GM12878 (cell line): ENCODE data around the gene MGMT. TPM values are rescaled to one million over a fixed set of nuclear protein-coding genes. Genes with fewer than 3 reads are reported as not detected.

Experiments
- ATAC-seq: fragments of 200-7000 bp; cut with Tn5 transposase; 3 replicates; pipeline ENCODE4 v1.9.1; 2020; ENCODE audit warnings: mild to moderate bottlenecking, moderate library complexity
- BruUV-seq: library from RNA; stranded (reverse); fragments of 400-500 nt; replicated peaks from 2 replicates; lab custom pipeline; 2021; lab: Mats Ljungman, UMichigan
- CTCF ChIA-PET: fragments of 300-600 bp; sonication (Branson Sonifier 250); formaldehyde crosslinking; extraction: SDS; loops from one replicate; lab custom pipeline; 2021; ENCODE audit warnings: inconsistent platforms; lab: Yijun Ruan, JAX
- POLR2A ChIA-PET: fragments of 350-600 bp; formaldehyde crosslinking; extraction: SDS; loops from one replicate; lab custom pipeline; 2021; ENCODE audit warnings: inconsistent platforms; lab: Charles Lee
- RAD21 ChIA-PET: fragments of 300-600 bp; sonication (Branson Sonifier 250); formaldehyde crosslinking; loops from one replicate; lab custom pipeline; 2023; ENCODE audit warnings: antibody characterized with exemption; ENCODE audit not compliant: unreplicated experiment; lab: Charles Lee
- SMC1A ChIA-PET: fragments of 300-600 bp; sonication (Branson Sonifier 250); formaldehyde crosslinking; loops from one replicate; lab custom pipeline; 2023; ENCODE audit not compliant: unreplicated experiment, uncharacterized antibody; lab: Charles Lee
- DNase-seq: peaks from one replicate; pipeline ENCODE4 v3.0.0-alpha.2; 2011; ENCODE audit warnings: low read depth, low spot score
- FAIRE-seq: peaks from 3 replicates; lab custom pipeline; 2011; peaks lifted over from hg19 to GRCh38; lab: Jason Lieb, UNC
- H2AFZ ChIP-seq: 2 replicates; pipeline ENCODE4 v1.6.0; 2011; ENCODE audit warnings: low read depth, low read length, control low read depth; ENCODE audit not compliant: control insufficient read depth
- H3K27ac ChIP-seq: 2 replicates; pipeline ENCODE4 v1.5.1; 2011; ENCODE audit warnings: control low read depth; ENCODE audit not compliant: control insufficient read depth, insufficient read depth
- H3K27me3 ChIP-seq, 2 experiments: replicated peaks in 1 of 2; 2 replicates each; pipeline versions ENCODE4 v1.6.0 to v1.6.1; 2011; ENCODE audit warnings: low read length in 1 of 2; ENCODE audit not compliant: control insufficient read depth in 2 of 2, insufficient read depth in 2 of 2
- H3K36me3 ChIP-seq, 2 experiments: 2 replicates each; pipeline ENCODE4 v1.5.1; 2011; ENCODE audit warnings: low read length in 1 of 2; ENCODE audit not compliant: control insufficient read depth in 2 of 2, insufficient read depth in 2 of 2
- H3K4me1 ChIP-seq: 2 replicates; pipeline ENCODE4 v1.6.1; 2011; ENCODE audit warnings: mild to moderate bottlenecking, low read length, moderate library complexity, mixed read lengths; ENCODE audit not compliant: control insufficient read depth, insufficient read depth
- H3K4me2 ChIP-seq: 2 replicates; pipeline ENCODE4 v1.6.0; 2011; ENCODE audit warnings: control low read depth; ENCODE audit not compliant: control insufficient read depth, insufficient read depth
- H3K4me3 ChIP-seq: fragments of 200-600 bp; sonication (generic); 2 replicates; pipeline ENCODE4 v1.5.1; 2016
- H3K79me2 ChIP-seq: 2 replicates; pipeline ENCODE4 v1.6.0; 2011; ENCODE audit warnings: low read length; ENCODE audit not compliant: control insufficient read depth, insufficient read depth
- H3K9ac ChIP-seq: 2 replicates; pipeline ENCODE4 v1.8.0; 2011; ENCODE audit warnings: low read length, control low read depth, mixed read lengths; ENCODE audit not compliant: control insufficient read depth, insufficient read depth
- H3K9me3 ChIP-seq: replicated peaks from 3 replicates; pipeline ENCODE4 v1.5.1; 2011; ENCODE audit warnings: mild to moderate bottlenecking, low read length; ENCODE audit not compliant: control insufficient read depth, insufficient read depth
- H4K20me1 ChIP-seq: 2 replicates; pipeline ENCODE4 v1.6.0; 2011; ENCODE audit not compliant: control insufficient read depth, insufficient read depth
- IKZF1 ChIP-seq: fragments of 450-650 bp; conservative IDR thresholded peaks from 2 replicates; pipeline ENCODE4 v1.6.1; 2017; ENCODE audit warnings: antibody characterized with exemption, mild to moderate bottlenecking
- SMAD1 ChIP-seq: fragments of 450-650 bp; IDR thresholded peaks from 2 replicates; pipeline ENCODE4 v1.6.1; 2018; ENCODE audit warnings: mild to moderate bottlenecking, low read depth; ENCODE audit not compliant: partially characterized antibody
- WGBS: methylation state at CpG from one replicate; pipeline ENCODE4 v1.1.6; 2016; ENCODE audit warnings: low lambda C conversion rate; ENCODE audit not compliant: insufficient replicate concordance, insufficient coverage; ENCODE audit errors: missing lambda C conversion rate; 5-methylcytosine and 5-hydroxymethylcytosine counted together
- in situ Hi-C: fragments of 300-500 bp; cut with MboI; formaldehyde crosslinking; loops from 9 replicates; pipeline ENCODE4 v1.14.3; 2018; ENCODE audit warnings: mixed read lengths
- intact Hi-C: fragments of 100-400 bp; cut with micrococcal nuclease; formaldehyde crosslinking; loops from one replicate; pipeline ENCODE4 v1.14.2; 2022; ENCODE audit not compliant: unreplicated experiment
- polyA plus RNA-seq, 11 experiments: library from polyadenylated mRNA; depleted of rRNA in 4 of 11; unstranded in 6 of 11; stranded (reverse) in 5 of 11; fragments of >200 nt; fragmentation: Nextera tagmentation in 4 of 11; fragmentation: Illumina TruSeq in 1 of 11; extraction: Ambion mirVana in 4 of 11; extraction: Trizol in 1 of 11; gene quantifications; 1 replicate in 1 of 11; 2 replicates in 10 of 11; pipeline versions ENCODE4 v1.2.1 to v1.2.3, GENCODE V29; 2011 to 2016; ENCODE audit warnings: inconsistent platforms in 2 of 11, missing spikeins in 2 of 11, low read depth in 1 of 11
- total RNA-seq, 4 experiments: library from RNA; depleted of rRNA in 3 of 4; stranded (reverse); fragments of >200 nt in 3 of 4; fragmentation: Illumina TruSeq in 1 of 4; extraction: Trizol in 1 of 4; gene quantifications; 2 replicates each; pipeline versions ENCODE4 v1.2.1 to v1.2.3, GENCODE V29; 2013 to 2021
- TF ChIP-seq, protein P1 (sequence below): fragments of 450-650 bp; formaldehyde crosslinking; IDR thresholded peaks from 2 replicates; pipeline ENCODE4 v1.5.0; 2022; ENCODE audit warnings: mild to moderate bottlenecking, missing genetic modification characterization

MGMT gene
- total and polyA plus RNA-seq, 10 of the 15 experiments (the other 5 are each of a cell fraction or from before 2014, with no cell fraction given), result 0.16 to 24.2 (median 13.3) TPM

DNA sequence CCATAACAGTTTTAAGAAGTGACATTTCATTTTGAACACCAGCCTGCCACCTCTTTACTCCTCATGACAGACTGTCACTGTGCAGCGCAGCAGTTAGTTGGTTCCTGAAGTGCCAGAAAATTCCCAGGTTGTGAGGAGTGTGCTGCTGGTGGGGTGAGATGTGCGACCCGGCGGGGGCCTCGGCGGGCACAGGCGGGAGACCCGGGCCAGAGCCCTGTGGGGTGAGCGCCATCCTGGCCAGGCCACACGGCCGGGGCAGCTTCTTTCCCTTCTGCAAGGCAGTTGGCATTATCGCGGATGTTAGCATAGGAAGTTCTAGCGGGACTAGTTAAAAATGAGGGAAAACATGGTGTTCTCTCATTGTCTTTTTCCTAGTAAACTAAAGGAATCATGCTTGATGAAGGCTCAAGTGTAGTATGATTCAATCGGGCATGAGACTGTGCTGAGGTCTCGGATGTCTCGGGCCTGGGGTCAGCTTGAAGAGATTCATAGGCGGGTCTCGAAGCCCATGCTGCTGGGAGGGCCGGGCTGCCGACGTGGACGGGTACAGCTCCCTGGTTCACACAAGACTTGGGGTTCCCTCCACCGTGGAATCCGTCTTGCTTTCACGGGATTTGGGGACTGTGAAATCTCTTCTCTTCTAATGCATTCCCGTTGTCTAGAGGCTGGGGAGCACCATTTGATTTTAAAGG lies 56.1 kb downstream of the MGMT start:
- H4K20me1 ChIP-seq, result no peaks in the 10 kb centered on the region
- intact Hi-C loops, result no loop called here
- DNase-seq (no peak), FAIRE-seq (no peak), ATAC-seq (no peak)
- no peak overlapping the region for H2AFZ ChIP-seq
- 91% methylated on average over 26 of the region's 27 CpGs for WGBS
- no peaks in the 10 kb centered on the region for H3K27me3 ChIP-seq
- ChIA-PET RAD21 (no interaction called here), CTCF (no interaction called here), POLR2A (no interaction called here), SMC1A (no interaction called here)
- H3K9me3 ChIP-seq, result no peaks in the 10 kb centered on the region; the same call in 2 of the 3 replicates
- H3K79me2 ChIP-seq, result no peaks in the 10 kb centered on the region
- in situ Hi-C loops, result no loop called here
- no peak overlapping the region for H3K4me2 ChIP-seq
- no peak overlapping the region for H3K4me3 ChIP-seq
- no TSS peak for BruUV-seq
- no peaks in the 10 kb centered on the region for H3K36me3 ChIP-seq
- no peak overlapping the region for H3K27ac ChIP-seq
- H3K9ac ChIP-seq, result no peak overlapping the region
- H3K4me1 ChIP-seq, result no peaks in the 10 kb centered on the region
- no peak for TF ChIP-seq IKZF1
- no peak for TF ChIP-seq SMAD1
- TF ChIP-seq, protein P1, sequence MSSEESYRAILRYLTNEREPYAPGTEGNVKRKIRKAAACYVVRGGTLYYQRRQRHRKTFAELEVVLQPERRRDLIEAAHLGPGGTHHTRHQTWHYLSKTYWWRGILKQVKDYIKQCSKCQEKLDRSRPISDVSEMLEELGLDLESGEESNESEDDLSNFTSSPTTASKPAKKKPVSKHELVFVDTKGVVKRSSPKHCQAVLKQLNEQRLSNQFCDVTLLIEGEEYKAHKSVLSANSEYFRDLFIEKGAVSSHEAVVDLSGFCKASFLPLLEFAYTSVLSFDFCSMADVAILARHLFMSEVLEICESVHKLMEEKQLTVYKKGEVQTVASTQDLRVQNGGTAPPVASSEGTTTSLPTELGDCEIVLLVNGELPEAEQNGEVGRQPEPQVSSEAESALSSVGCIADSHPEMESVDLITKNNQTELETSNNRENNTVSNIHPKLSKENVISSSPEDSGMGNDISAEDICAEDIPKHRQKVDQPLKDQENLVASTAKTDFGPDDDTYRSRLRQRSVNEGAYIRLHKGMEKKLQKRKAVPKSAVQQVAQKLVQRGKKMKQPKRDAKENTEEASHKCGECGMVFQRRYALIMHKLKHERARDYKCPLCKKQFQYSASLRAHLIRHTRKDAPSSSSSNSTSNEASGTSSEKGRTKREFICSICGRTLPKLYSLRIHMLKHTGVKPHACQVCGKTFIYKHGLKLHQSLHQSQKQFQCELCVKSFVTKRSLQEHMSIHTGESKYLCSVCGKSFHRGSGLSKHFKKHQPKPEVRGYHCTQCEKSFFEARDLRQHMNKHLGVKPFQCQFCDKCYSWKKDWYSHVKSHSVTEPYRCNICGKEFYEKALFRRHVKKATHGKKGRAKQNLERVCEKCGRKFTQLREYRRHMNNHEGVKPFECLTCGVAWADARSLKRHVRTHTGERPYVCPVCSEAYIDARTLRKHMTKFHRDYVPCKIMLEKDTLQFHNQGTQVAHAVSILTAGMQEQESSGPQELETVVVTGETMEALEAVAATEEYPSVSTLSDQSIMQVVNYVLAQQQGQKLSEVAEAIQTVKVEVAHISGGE, result no peak
